Mesenchymal stem cell (in vitro differentiated cells and primary cell): ENCODE data around the gene KCTD5.
A peak's percentile ranks its signal among the peaks of the same experiment; 100 is the strongest.

Experiments
- DNase-seq: peaks from one replicate; pipeline ENCODE4 v3.0.0-alpha.2; 2013
- H2AFZ ChIP-seq: one replicate; pipeline ENCODE4 v1.6.1; 2013; ENCODE audit warnings: low read depth, mild to moderate bottlenecking, control low read depth, inconsistent platforms, low read length, moderate library complexity
- H2AK5ac ChIP-seq: 2 replicates; pipeline ENCODE4 v1.6.1; 2013; ENCODE audit warnings: low read length, moderate library complexity, mild to moderate bottlenecking, inconsistent platforms; ENCODE audit not compliant: severe bottlenecking
- H2BK120ac ChIP-seq: one replicate; pipeline ENCODE4 v1.6.1; 2013; ENCODE audit warnings: low read depth, mild to moderate bottlenecking, inconsistent platforms, low read length, moderate library complexity
- H2BK12ac ChIP-seq, 2 experiments: one replicate each; pipeline ENCODE4 v1.6.1; 2013; ENCODE audit warnings: inconsistent platforms in 2 of 2, low read length in 2 of 2, mild to moderate bottlenecking in 2 of 2, moderate library complexity in 2 of 2, control low read depth in 1 of 2
- H2BK15ac ChIP-seq: one replicate; pipeline ENCODE4 v1.6.1; 2013; ENCODE audit warnings: mild to moderate bottlenecking, low read depth, inconsistent platforms; ENCODE audit not compliant: poor library complexity, severe bottlenecking
- H2BK5ac ChIP-seq: 2 replicates; pipeline ENCODE4 v1.6.1; 2013; ENCODE audit warnings: low read depth, mild to moderate bottlenecking, low read length, control low read depth, inconsistent platforms; ENCODE audit not compliant: poor library complexity, severe bottlenecking
- H3K14ac ChIP-seq, 2 experiments: one replicate each; pipeline ENCODE4 v1.6.1; 2013; ENCODE audit warnings: inconsistent platforms in 2 of 2, low read length in 2 of 2, control low read depth in 1 of 2, mild to moderate bottlenecking in 1 of 2, moderate library complexity in 1 of 2
- H3K18ac ChIP-seq, 2 experiments: one replicate each; pipeline ENCODE4 v1.6.1; 2013; ENCODE audit warnings: inconsistent platforms in 2 of 2, low read length in 2 of 2, control low read depth in 1 of 2, low read depth in 1 of 2, mild to moderate bottlenecking in 1 of 2
- H3K23ac ChIP-seq, 2 experiments: one replicate each; pipeline ENCODE4 v1.6.1; 2013; ENCODE audit warnings: inconsistent platforms in 2 of 2, low read length in 2 of 2, mild to moderate bottlenecking in 2 of 2, moderate library complexity in 2 of 2, control low read depth in 1 of 2
- H3K27ac ChIP-seq: 2 replicates; pipeline ENCODE4 v1.5.1; 2013; ENCODE audit warnings: mild to moderate bottlenecking, moderate library complexity, low read length, control low read depth, inconsistent platforms; ENCODE audit not compliant: poor library complexity, severe bottlenecking
- H3K27me3 ChIP-seq, 2 experiments: 2 replicates each; pipeline versions ENCODE4 v1.6.1 to v1.7.0; 2013; ENCODE audit warnings: low read length in 2 of 2, mild to moderate bottlenecking in 2 of 2, moderate library complexity in 2 of 2, control low read depth in 1 of 2, inconsistent platforms in 1 of 2; ENCODE audit not compliant: control insufficient read depth in 1 of 2, insufficient read depth in 1 of 2
- H3K36me3 ChIP-seq, 2 experiments: 2 replicates each; pipeline versions ENCODE4 v1.6.1 to v1.7.0; 2013; ENCODE audit warnings: low read length in 2 of 2, control low read depth in 1 of 2, inconsistent platforms in 1 of 2, low read depth in 1 of 2, mild to moderate bottlenecking in 1 of 2; ENCODE audit not compliant: insufficient read depth in 2 of 2, control insufficient read depth in 1 of 2
- H3K4ac ChIP-seq, 2 experiments: one replicate each; pipeline ENCODE4 v1.6.1; 2013; ENCODE audit warnings: inconsistent platforms in 2 of 2, low read length in 2 of 2, mild to moderate bottlenecking in 2 of 2, moderate library complexity in 2 of 2, control low read depth in 1 of 2, low read depth in 1 of 2
- H3K4me1 ChIP-seq: 2 replicates; pipeline ENCODE4 v1.6.1; 2013; ENCODE audit warnings: low read depth, low read length, control low read depth; ENCODE audit not compliant: control insufficient read depth, insufficient read depth
- H3K4me2 ChIP-seq: 2 replicates; pipeline ENCODE4 v1.6.1; 2013; ENCODE audit warnings: low read length, mild to moderate bottlenecking, inconsistent platforms; ENCODE audit not compliant: poor library complexity, severe bottlenecking
- H3K4me3 ChIP-seq, 2 experiments: 2 replicates each; pipeline versions ENCODE4 v1.5.1 to v1.7.0; 2013; ENCODE audit warnings: low read length in 2 of 2, mild to moderate bottlenecking in 2 of 2, control low read depth in 1 of 2, low read depth in 1 of 2; ENCODE audit not compliant: insufficient read depth in 1 of 2
- H3K79me1 ChIP-seq: replicated peaks from 2 replicates; pipeline ENCODE4 v1.6.1; 2013; ENCODE audit warnings: mild to moderate bottlenecking, control low read depth, low read length, inconsistent platforms; ENCODE audit not compliant: poor library complexity, severe bottlenecking
- H3K9ac ChIP-seq: 2 replicates; pipeline ENCODE4 v1.7.0; 2013; ENCODE audit warnings: mild to moderate bottlenecking, low read length, moderate library complexity
- H3K9me3 ChIP-seq: 2 replicates; pipeline ENCODE4 v1.7.0; 2013; ENCODE audit warnings: mild to moderate bottlenecking, low read length; ENCODE audit not compliant: control insufficient read depth
- H4K8ac ChIP-seq: one replicate; pipeline ENCODE4 v1.6.1; 2013; ENCODE audit warnings: inconsistent platforms, mild to moderate bottlenecking, low read length, moderate library complexity
- H4K91ac ChIP-seq: one replicate; pipeline ENCODE4 v1.6.1; 2013; ENCODE audit warnings: mild to moderate bottlenecking, low read length, inconsistent platforms
- WGBS: methylation state at CpG from one replicate; pipeline ENCODE4 v1.1.7; 2013; ENCODE audit warnings: mixed read lengths; 5-methylcytosine and 5-hydroxymethylcytosine counted together

KCTD5 gene

GRCh38 chr16:2709588-2709984, 27.3 kb downstream of the KCTD5 start:
- Histone ChIP-seq H2BK5ac (no peak overlapping the region), H3K4me2 (no peak overlapping the region), H3K4me1 (no peaks in the 10 kb centered on the region), H3K36me3 (peaks cover 36 to 62% of the 10 kb centered on the region in 2 experiments), H3K18ac (no peak overlapping the region), H2AFZ (no peak overlapping the region), H3K4ac (no peak overlapping the region), H3K9ac (no peak overlapping the region), H2BK15ac (no peak overlapping the region), H2AK5ac (no peak overlapping the region), H4K8ac (no peak overlapping the region), H2BK120ac (no peak overlapping the region), H3K79me1 (peaks cover 23% of the 10 kb centered on the region), H3K27ac (no peak overlapping the region), H3K4me3 (no peak overlapping the region), H2BK12ac (no peak overlapping the region), H4K91ac (no peak overlapping the region), H3K23ac (no peak overlapping the region), H3K9me3 (no peaks in the 10 kb centered on the region), H3K14ac (no peak overlapping the region), H3K27me3 (no peaks in the 10 kb centered on the region)
- DNase-seq = no peak
- WGBS = 89% methylated on average over 10 of the region's 10 CpGs

GRCh38 chr16:2710021-2710710, 27.8 kb downstream of the KCTD5 start:
- no peak overlapping the region for H2AFZ ChIP-seq
- H3K18ac ChIP-seq = no peak overlapping the region
- H3K9me3 ChIP-seq = no peaks in the 10 kb centered on the region
- DNase-seq = no peak
- no peak overlapping the region for H2BK120ac ChIP-seq
- peaks cover 22% of the 10 kb centered on the region for H3K79me1 ChIP-seq
- H3K27ac ChIP-seq = no peak overlapping the region
- no peak overlapping the region for H3K4me2 ChIP-seq
- no peak overlapping the region for H4K8ac ChIP-seq
- no peak overlapping the region for H2BK15ac ChIP-seq
- no peak overlapping the region for H3K14ac ChIP-seq
- no peak overlapping the region for H2BK5ac ChIP-seq
- H3K27me3 ChIP-seq = no peaks in the 10 kb centered on the region
- H3K4ac ChIP-seq = no peak overlapping the region
- H2AK5ac ChIP-seq = no peak overlapping the region
- H2BK12ac ChIP-seq = no peak overlapping the region
- H3K36me3 ChIP-seq = peaks cover 33 to 56% of the 10 kb centered on the region in 2 experiments
- H4K91ac ChIP-seq = peak overlapping the region; percentile 69
- H3K23ac ChIP-seq = no peak overlapping the region
- no peak overlapping the region for H3K4me3 ChIP-seq
- no peak overlapping the region for H3K9ac ChIP-seq
- 95% methylated on average over 20 of the region's 20 CpGs for WGBS
- H3K4me1 ChIP-seq = no peaks in the 10 kb centered on the region

DNA sequence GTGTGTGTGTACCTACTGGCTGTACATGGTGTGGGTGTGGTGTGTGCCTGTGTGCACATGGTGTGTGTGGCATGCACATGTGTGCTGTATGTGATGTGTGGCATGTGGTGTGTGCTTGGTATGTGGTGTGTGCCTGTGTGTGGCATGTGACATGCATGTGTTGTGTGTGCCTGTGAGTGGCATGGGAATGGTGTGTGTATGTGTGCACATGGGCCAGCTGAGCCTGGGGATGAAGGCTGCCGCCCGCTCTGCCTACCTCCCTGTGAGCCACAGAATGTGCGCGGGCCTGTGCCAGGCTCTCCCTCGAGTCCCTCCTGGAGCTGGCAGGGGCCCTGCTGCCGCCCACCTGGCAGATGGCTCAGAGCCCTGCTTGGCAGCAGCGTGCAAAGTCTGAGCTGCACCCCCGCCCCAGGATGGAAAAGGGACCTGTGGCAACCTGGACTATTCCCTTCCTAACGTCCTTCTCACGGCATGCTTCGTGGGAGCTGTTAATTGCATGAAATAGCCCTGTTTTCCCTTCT, 28.4 kb downstream of the KCTD5 start:
- Histone ChIP-seq H3K9me3 (no peaks in the 10 kb centered on the region), H3K79me1 (peaks cover 16% of the 10 kb centered on the region), H3K4me2 (no peak overlapping the region), H2BK5ac (no peak overlapping the region), H2AFZ (no peak overlapping the region), H3K4ac (no peak overlapping the region), H3K27ac (no peak overlapping the region), H3K18ac (no peak overlapping the region), H3K9ac (no peak overlapping the region), H4K91ac (peak overlapping the region; percentile 69), H2AK5ac (no peak overlapping the region), H4K8ac (no peak overlapping the region), H2BK120ac (no peak overlapping the region), H2BK15ac (no peak overlapping the region), H3K36me3 (peaks cover 27 to 50% of the 10 kb centered on the region in 2 experiments), H3K23ac (no peak overlapping the region), H2BK12ac (no peak overlapping the region), H3K14ac (no peak overlapping the region), H3K4me1 (peaks cover 4% of the 10 kb centered on the region), H3K27me3 (no peaks in the 10 kb centered on the region), H3K4me3 (no peak overlapping the region)
- DNase-seq = no peak
- 89% methylated on average over 11 of the region's 11 CpGs for whole genome bisulfite sequencing

DNA sequence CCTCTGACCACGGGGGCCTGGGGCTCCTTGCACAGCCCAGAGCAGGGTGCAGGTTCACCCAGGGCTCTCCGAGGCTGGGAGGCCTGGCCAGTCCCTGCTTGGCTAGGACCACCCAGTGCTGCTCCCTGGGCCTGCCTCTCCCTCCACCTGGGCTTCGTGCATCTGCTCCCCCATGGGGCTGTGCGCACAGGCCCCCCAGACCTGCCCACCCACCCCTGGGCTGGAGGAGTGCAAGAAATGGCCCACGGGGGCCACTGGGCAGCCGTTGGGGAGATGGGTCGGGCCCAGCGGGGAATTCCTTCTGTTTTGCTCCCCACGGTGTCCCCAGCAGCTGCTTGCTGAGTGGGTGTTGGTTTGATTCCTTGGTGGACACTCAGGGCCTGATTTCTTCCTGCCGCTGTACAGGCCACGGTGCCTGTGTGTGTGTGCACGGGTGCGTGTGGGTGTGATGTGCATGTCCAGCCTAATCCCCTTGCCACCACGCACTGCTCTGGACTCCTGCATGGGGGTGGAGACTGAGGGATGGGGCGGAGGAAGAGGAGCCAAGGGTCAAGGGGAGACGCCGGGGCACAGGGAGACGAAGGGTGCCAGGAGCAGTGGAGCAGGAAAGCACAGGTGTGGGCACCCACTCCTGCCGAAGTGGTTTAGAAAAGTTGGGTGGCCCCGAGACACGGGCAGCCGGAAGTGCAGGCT, 29.2 kb downstream of the KCTD5 start:
- no peak overlapping the region for H3K4me2 ChIP-seq
- no peak overlapping the region for H2BK12ac ChIP-seq
- H2BK5ac ChIP-seq = no peak overlapping the region
- H3K4me1 ChIP-seq = peaks cover 6% of the 10 kb centered on the region
- 79% methylated on average over 22 of the region's 22 CpGs for WGBS
- H3K4ac ChIP-seq = no peak overlapping the region
- H4K8ac ChIP-seq = no peak overlapping the region
- H2AK5ac ChIP-seq = no peak overlapping the region
- peaks cover 22 to 42% of the 10 kb centered on the region in 2 experiments for H3K36me3 ChIP-seq
- no peak overlapping the region for H4K91ac ChIP-seq
- H3K14ac ChIP-seq = no peak overlapping the region
- H3K27me3 ChIP-seq = peaks cover 0 to 3% of the 10 kb centered on the region in 2 experiments
- H3K23ac ChIP-seq = no peak overlapping the region
- peaks cover 13% of the 10 kb centered on the region for H3K79me1 ChIP-seq
- no peak overlapping the region for H2AFZ ChIP-seq
- no peaks in the 10 kb centered on the region for H3K9me3 ChIP-seq
- no peak overlapping the region for H3K27ac ChIP-seq
- DNase-seq = no peak
- H3K9ac ChIP-seq = no peak overlapping the region
- no peak overlapping the region for H3K18ac ChIP-seq
- H2BK15ac ChIP-seq = no peak overlapping the region
- H3K4me3 ChIP-seq = no peak overlapping the region
- H2BK120ac ChIP-seq = no peak overlapping the region
